HepG2 (cell line): ENCODE results near the gene ASGR1. TPM values are rescaled to one million over a fixed set of nuclear protein-coding genes. Genes with fewer than 3 reads are reported as not detected.

Experiments used
- ARID4A ChIP-seq: sonication (generic); formaldehyde crosslinking; IDR thresholded peaks from 2 replicates; pipeline ENCODE4 v1.5.0; 2020; ENCODE audit warnings: mild to moderate bottlenecking, missing genetic modification reagents, borderline replicate concordance
- BCLAF1 ChIP-seq: fragments of 450-650 bp; IDR thresholded peaks from 2 replicates; pipeline ENCODE4 v1.6.1; 2017; ENCODE audit warnings: mild to moderate bottlenecking
- CTCF ChIP-seq: sonication (generic); formaldehyde crosslinking; IDR thresholded peaks from 2 replicates; pipeline ENCODE4 v1.5.0; 2020; ENCODE audit warnings: mild to moderate bottlenecking, missing genetic modification reagents, moderate library complexity
- E2F2 ChIP-seq: sonication (generic); formaldehyde crosslinking; IDR thresholded peaks from 2 replicates; pipeline ENCODE4 v1.4.0; 2020; ENCODE audit warnings: missing genetic modification reagents, borderline replicate concordance
- ETV6 ChIP-seq: sonication (generic); formaldehyde crosslinking; conservative IDR thresholded peaks from 2 replicates; pipeline ENCODE4 v1.4.0; 2020; ENCODE audit warnings: missing genetic modification reagents
- FOXK2 ChIP-seq: fragments of 450-650 bp; IDR thresholded peaks from 2 replicates; pipeline ENCODE4 v1.6.1; 2016
- JUNB ChIP-seq: sonication (generic); formaldehyde crosslinking; IDR thresholded peaks from 2 replicates; pipeline ENCODE4 v1.8.0; 2022; ENCODE audit warnings: missing genetic modification reagents, mild to moderate bottlenecking, borderline replicate concordance
- KMT2B ChIP-seq: IDR thresholded peaks from 2 replicates; pipeline ENCODE4 v1.6.1; 2016; ENCODE audit warnings: missing genetic modification reagents, missing compliant biosample characterization
- MTF2 ChIP-seq: sonication (generic); formaldehyde crosslinking; IDR thresholded peaks from 2 replicates; pipeline ENCODE4 v1.5.0; 2020; ENCODE audit warnings: missing genetic modification reagents, borderline replicate concordance
- PBX2 ChIP-seq: IDR thresholded peaks from 2 replicates; pipeline ENCODE4 v1.6.1; 2016; ENCODE audit warnings: control low read depth
- PCBP1 ChIP-seq: fragments of 200-400 bp; formaldehyde crosslinking; IDR thresholded peaks from 2 replicates; pipeline ENCODE4 v1.6.1; 2017; ENCODE audit warnings: mild to moderate bottlenecking, low read depth, low read length, borderline replicate concordance
- RBFOX2 ChIP-seq: fragments of 200-400 bp; formaldehyde crosslinking; IDR thresholded peaks from 2 replicates; pipeline ENCODE4 v1.6.1; 2017; ENCODE audit warnings: low read depth, mild to moderate bottlenecking, low read length
- SIX1 ChIP-seq: sonication (generic); formaldehyde crosslinking; IDR thresholded peaks from 2 replicates; pipeline ENCODE4 v1.4.0; 2020; ENCODE audit warnings: missing genetic modification reagents, borderline replicate concordance
- SNAPC5 ChIP-seq: sonication (generic); formaldehyde crosslinking; IDR thresholded peaks from 2 replicates; pipeline ENCODE4 v1.8.1; 2023; ENCODE audit warnings: mild to moderate bottlenecking, missing genetic modification reagents, borderline replicate concordance
- SRY ChIP-seq: sonication (generic); formaldehyde crosslinking; IDR thresholded peaks from 2 replicates; pipeline ENCODE4 v1.8.0; 2022; ENCODE audit warnings: mild to moderate bottlenecking, missing genetic modification reagents
- ZFX ChIP-seq: sonication (generic); formaldehyde crosslinking; IDR thresholded peaks from 2 replicates; pipeline ENCODE4 v1.4.0; 2020; ENCODE audit warnings: mild to moderate bottlenecking, low read depth, missing genetic modification reagents, moderate library complexity
- ZNF343 ChIP-seq: sonication (generic); formaldehyde crosslinking; IDR thresholded peaks from 2 replicates; pipeline ENCODE4 v1.4.0; 2020; ENCODE audit warnings: mild to moderate bottlenecking, missing genetic modification reagents
- ZNF510 ChIP-seq: sonication (generic); formaldehyde crosslinking; IDR thresholded peaks from 2 replicates; pipeline ENCODE4 v1.4.0; 2020; ENCODE audit warnings: low read depth, mild to moderate bottlenecking, missing genetic modification reagents
- polyA plus RNA-seq, 8 experiments: library from polyadenylated mRNA; depleted of rRNA in 3 of 8; stranded (reverse) in 7 of 8; unstranded in 1 of 8; fragments of >200 nt; fragmentation: Illumina TruSeq in 4 of 8; extraction: Trizol in 4 of 8; gene quantifications; 2 replicates each; pipeline versions ENCODE4 v1.2.1 to v1.2.3, GENCODE V29; 2011 to 2016; ENCODE audit warnings: low read depth in 4 of 8, missing spikeins in 1 of 8, mixed read lengths in 1 of 8; ENCODE audit not compliant: insufficient read depth in 1 of 8
- total RNA-seq, 5 experiments: library from RNA; depleted of rRNA; stranded (reverse); fragments of >200 nt; fragmentation: Illumina TruSeq; extraction: Trizol; gene quantifications; 2 replicates each; pipeline ENCODE4 v1.2.3, GENCODE V29; 2016; ENCODE audit warnings: low read depth in 1 of 5

The ASGR1 gene
- total and polyA plus RNA-seq, 2 of the 13 experiments (the other 11 are each of a cell fraction or from before 2014, with no cell fraction given), result 353 to 796 TPM

GRCh38 chr17:7156342-7156940 lies 22.7 kb downstream of the ASGR1 start (continued):
- TF ChIP-seq ARID4A (CRISPR knock-in tag) (peak; percentile 58; the same call in 1 of the 2 replicates), CTCF (0 out of 2 replicates have a peak, but pooled peaks have one; percentile 26), SIX1 (0 out of 2 replicates have a peak, but pooled peaks have one; percentile 23), BCLAF1 (no peak), ZFX (CRISPR knock-in tag) (peak; percentile 49; the same call in 1 of the 2 replicates), MTF2 (CRISPR knock-in tag) (no peak), E2F2 (CRISPR knock-in tag) (no peak), PCBP1 (no peak), KMT2B (CRISPR knock-in tag) (peak; percentile 72; the same call in 1 of the 2 replicates), ZNF343 (CRISPR knock-in tag) (peak; percentile 70; the same call in 1 of the 2 replicates), JUNB (peak; percentile 94), ETV6 (no peak), SRY (CRISPR knock-in tag) (peak; percentile 98), FOXK2 (no peak), RBFOX2 (no peak), PBX2 (CRISPR knock-in tag) (no peak), ZNF510 (CRISPR knock-in tag) (0 out of 2 replicates have a peak, but pooled peaks have one; percentile 89), SNAPC5 (peak; percentile 87; the same call in 1 of the 2 replicates)
